ENCODE results near the gene SPDYE17.
"Not testable (repeated sequence)": the region's sequence is repeated elsewhere in the genome, so short reads cannot be mapped to it uniquely, and the experiment has no call there.

SPDYE17 gene

DNA sequence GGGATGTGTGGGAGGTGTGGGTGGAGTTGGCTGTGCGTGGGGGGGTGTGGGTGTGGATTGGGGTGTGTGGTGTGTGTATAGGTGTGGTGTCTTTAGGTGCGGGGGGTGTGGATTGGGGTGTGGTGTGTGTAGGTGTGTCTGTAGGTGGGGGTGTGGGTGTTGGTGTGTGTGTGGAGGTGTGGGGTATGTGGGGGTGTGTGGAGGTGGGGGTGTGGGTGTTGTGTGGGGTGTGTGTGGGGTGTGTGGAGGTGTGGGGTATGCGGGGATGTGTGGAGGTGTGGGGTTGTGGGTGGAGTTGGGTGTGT lies 33.9 kb downstream of the SPDYE17 start:
- DNase-seq = no peak

DNA sequence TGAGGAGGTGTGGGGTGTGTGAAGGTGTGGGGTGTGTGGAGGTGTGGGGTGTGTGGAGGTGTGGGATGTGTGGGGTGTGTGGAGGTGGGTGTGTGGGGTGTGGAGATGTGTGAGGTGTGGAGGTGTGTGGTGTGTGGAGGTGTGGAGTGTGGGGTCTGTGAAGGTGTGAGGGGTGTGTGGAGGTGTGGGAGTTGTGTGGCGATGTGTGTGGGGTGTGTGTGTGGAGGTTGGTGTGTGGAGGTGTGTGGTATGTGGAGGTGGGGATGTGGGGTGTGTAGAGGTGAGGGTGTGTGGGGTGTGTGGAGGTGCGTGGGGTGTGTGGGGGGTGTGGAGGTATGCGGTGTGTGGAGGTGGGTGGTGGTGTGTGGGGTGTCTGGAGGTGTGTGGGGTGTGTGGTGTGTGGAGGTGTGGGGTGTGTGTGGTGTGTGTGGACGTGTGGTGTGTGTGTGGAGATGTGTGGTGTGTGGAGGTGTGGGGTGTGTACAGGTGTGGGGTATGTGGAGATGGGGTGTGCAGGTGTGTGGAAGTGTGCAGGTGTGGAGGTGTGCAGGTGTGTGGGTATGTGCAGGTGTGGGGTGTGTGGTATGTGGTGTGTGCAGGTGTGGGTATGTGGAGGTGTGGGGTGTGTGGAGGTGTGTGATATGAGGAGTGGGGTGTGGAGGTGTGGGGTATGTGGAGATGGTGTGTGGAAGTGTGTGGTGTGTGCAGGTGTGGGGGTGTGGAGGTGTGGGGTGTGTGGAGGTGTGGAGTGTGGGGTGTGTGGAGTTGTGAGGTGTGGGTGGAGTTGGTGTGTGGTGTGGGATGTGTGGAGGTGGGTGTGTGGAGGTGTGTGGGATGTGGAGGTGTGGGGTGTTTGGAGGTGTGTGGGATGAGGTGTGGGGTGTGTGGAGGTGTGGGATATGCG lies 34.5 kb downstream of the SPDYE17 start:
- no peak for DNase-seq

- DNase-seq = not testable (repeated sequence)
Observed at GRCh38 chr7:76996932-76997331, 35.2 kb downstream of the SPDYE17 start.

DNA sequence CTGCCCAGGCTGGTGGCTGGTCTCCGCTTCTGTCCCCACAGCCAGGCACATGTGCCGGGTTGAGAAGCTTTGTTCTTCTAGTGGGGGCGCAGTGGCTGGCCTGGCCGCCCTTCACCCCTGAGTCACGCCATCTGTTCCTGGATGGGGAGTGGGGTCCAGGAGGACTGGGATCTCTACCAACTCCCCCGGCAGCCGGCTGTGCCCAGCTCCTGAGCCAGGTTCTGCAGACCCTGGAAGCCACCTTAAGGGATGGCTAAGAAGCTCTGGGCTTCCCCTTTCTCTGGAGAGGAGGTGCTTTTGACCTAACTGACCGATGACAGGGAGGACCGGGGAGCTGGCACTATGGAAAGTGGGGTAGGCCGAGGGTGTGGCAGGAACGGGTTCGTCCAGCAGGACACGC lies 37.9 kb downstream of the SPDYE17 start:
- not testable (repeated sequence) for DNase-seq

DNA sequence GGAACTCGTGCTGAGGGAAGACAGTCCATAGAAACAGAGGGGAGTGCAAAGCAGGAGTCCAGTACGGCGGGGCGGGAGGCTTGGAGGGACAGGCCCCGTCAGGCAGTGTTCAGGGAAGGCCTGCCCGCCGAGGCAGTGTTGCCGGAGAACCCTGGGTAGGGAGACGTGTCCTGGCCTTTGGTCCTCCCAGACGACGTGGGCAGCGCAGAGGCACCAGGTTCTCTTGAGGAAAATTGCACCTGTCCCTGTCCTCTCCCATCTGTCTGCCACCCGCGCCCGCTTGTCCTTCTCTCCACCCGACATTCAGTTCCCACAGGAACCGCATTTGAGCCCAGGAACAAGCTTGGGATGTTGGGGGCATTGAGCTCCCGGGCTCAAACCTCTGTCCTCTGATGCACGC lies 38.3 kb downstream of the SPDYE17 start:
- not testable (repeated sequence) for DNase-seq

GRCh38 chr7:76992871-76993270 lies 39.3 kb downstream of the SPDYE17 start:
- not testable (repeated sequence) for DNase-seq

DNA sequence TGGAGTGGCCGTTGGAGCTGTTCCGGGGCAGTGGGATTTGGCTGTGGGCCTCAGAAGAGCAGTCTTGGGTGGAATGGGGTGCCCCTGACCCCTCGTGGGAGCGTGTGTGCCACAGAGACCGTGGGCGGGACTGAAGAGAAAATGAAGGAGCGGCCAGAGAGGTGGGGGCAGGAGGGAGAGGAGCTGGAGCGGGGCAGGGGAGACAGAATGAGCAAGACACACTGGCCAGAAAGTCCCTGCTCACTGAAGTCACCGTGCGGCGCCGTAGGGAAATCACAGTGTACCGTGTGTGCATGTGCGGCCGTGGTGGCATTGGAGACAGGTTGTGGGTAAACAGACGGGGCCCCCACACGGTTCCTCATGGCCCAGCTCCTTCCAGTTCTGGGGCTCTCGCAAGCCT lies 40.0 kb downstream of the SPDYE17 start:
- not testable (repeated sequence) for DNase-seq

DNA sequence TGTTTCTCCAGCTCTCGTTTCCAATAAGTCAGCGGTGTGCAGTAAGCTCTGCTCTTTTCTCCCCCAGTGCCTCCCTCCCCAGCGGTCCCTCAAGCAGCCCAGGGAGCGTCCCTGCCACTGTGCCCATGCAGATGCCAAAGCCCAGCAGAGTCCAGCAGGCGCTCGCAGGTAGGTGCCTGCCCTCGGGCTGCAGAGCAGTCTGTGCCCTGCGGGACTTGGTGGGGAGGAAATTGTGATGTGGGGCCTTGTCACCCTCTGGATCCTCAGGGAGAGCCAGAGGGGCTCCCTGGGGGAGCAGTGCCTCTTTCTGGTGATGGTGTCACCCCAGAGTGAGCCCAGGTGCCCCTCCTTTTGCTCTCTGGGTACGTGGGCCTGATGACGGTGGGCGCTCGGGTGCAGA lies 42.0 kb downstream of the SPDYE17 start:
- not testable (repeated sequence) for DNase-seq

DNA sequence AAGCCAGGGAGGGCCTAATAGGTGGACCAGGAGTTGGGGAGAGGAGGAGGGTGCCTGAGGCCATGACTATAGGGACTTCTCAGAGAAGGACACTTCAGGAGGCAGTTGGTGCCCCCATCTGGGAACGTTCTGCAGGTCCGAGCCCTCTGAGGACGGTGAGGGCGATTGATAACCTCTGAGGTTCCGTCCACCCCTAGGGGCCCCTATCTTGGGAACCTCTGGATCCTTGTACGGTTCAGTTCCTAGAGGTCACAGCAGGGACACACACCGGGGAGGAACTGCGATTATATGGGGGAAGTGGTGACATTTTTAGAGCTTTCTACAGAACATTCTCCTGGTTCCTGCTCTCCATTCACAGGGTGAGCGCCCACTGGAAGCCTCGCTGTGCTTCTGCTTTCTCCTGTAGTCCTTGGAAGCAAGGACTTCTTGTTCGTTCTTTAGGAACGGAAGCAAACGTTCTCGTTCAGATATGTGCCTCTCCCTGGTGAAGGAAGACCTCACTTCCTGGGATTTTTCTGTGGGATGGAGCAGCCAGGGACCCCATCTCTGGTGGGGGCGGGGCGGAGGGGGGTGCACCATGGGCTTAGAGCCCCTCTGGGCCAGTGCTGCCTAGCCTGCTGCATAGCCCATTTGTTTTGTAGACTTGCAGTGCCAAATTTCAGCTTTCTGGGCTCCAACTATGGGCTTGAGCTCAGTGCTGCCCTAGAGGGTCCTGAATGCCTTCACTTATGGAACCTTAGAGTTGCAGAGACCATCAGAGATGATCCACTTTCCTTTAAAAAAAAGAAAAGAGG lies 46.0 kb downstream of the SPDYE17 start:
- DNase-seq = not testable (repeated sequence)

DNA sequence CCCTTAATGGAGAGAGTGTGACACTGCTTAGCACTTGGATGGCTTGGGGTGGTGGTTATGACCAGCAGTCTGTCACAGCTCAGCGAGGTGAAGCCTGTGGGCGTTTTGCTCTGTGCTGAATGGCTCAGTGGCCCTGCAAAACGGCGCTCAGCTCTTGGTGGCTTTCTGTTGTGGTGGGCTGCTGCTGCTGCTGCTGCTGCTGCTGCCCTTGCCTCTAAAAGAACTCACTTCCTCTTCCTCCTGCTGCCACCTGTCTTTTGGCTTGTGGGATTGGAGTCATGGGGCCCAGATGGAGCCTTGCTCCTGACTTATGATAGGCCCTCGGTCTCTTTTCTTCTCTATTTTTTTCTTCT lies 47.4 kb downstream of the SPDYE17 start:
- DNase-seq = not testable (repeated sequence)

GRCh38 chr7:76983937-76984783 lies 48.0 kb downstream of the SPDYE17 start:
- DNase-seq = not testable (repeated sequence)

DNA sequence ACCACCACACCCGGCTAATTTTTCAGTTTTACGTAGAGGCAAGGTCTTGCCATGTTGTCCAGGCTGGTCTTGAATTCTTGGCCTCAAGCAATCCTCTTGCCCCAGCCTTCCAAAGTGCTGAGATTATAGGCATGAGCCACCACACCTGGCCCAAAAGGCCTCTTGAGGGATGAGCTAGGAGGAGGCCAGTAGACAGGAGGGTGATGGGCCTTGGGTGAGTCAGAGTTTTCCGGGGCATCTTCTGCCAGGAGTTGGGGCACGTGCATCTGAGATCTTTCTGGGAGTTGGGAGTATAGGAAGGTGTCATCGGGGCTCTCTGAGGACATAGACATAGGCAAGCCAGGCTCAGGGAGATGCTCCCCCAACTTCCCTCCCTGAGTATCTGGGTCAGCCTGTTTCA lies 48.8 kb downstream of the SPDYE17 start:
- not testable (repeated sequence) for DNase-seq

- DNase-seq = not testable (repeated sequence)
Observed at GRCh38 chr7:76982501-76982900, 49.7 kb downstream of the SPDYE17 start.

GRCh38 chr7:76981187-76981970 lies 50.8 kb downstream of the SPDYE17 start:
- DNase-seq = not testable (repeated sequence)

DNA sequence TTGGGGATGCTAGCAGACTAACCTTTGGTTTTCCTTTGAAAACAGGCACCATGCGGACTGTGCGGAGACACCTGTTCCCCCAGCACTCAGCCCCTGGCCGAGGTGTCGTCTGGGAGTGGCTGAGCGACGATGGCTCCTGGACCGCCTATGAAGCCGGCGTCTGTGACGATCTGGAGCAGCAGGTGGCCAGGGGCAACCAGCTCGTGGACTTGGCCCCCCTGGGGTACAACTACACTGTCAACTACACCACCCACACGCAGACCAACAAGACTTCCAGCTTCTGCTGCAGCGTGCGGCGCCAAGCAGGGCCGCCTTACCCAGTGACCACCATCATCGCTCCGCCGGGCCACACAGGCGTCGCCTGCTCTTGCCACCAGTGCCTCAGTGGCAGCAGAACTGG lies 51.6 kb downstream of the SPDYE17 start:
- DNase-seq = not testable (repeated sequence)

- DNase-seq = not testable (repeated sequence)
Observed at GRCh38 chr7:76977761-76978367, 54.3 kb downstream of the SPDYE17 start.

GRCh38 chr7:76974793-76975579 lies 57.2 kb downstream of the SPDYE17 start:
- DNase-seq = not testable (repeated sequence)

DNA sequence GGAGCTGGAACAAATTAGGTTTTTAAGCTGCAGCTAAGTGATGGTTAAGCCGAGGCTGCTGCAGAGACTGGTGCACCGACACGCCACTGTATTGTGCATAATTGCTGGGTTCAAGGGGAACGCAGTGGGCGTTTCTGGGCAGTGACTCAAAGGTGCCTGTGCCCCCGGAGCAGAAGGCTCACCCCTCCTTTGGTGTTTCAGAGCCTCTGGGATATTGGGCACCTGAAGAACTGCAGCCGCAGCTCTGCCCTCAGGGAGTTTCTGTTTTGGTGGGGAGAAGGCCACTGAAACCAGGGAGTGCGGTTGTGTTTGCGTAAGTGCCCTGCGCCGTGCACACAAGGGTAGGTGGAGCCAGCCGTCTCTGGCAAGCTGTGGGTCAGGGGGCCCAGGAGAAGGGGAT lies 57.8 kb downstream of the SPDYE17 start:
- DNase-seq = not testable (repeated sequence)

GRCh38 chr7:76972391-76972790 lies 59.8 kb downstream of the SPDYE17 start:
- DNase-seq = not testable (repeated sequence)
